HG03442 (cell line): ENCODE measurements around the gene FZD2.
"Not testable (repeated sequence)": the region's sequence is repeated elsewhere in the genome, so short reads cannot be mapped to it uniquely, and the experiment has no call there.

ENCODE experiments used
- ATAC-seq: cut with Tn5 transposase; IDR thresholded peaks from one replicate; pipeline ENCODE4 v1.9.1; 2021; ENCODE audit warnings: mild to moderate bottlenecking, moderate library complexity; ENCODE audit not compliant: unreplicated experiment

The FZD2 gene

DNA sequence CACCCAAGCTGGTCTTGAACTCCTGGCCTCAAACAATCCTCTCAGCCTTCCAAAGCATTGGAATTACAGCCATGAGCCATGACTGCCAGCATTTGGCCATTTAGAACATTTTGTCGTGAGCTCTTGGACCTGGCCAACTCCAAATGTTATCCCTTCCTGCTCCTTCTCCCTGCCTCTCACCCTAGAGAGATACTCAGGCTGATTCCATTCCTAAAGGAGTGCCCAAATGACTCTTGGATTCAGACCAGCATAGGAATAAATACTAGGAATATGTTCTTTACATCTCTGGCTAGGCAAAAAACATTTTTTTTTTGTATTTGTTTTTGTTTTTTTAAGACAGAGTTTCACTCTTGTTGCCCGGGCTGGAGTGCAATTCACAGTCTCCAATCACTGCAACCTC, 15.5 kb downstream of the FZD2 start:
- ATAC-seq = no peak

DNA sequence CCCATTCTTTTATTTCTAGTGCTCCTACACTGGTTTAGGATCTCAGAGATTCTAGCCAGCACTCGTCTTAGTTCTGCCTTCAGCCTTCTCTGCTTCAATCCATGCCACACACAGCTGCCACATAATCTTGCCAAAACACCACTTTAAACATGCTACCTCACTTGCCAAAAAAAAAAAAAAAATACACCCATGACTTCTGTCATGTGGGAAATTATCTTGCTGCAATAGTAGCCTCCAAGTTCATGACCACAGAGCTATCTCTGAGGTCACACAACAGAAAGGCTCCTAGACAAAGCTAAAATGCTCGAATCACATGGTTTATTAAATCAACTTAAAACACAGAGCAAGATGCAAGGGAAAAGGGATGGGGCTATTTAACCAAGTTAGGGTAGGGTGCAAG, 18.1 kb downstream of the FZD2 start:
- ATAC-seq = no peak

DNA sequence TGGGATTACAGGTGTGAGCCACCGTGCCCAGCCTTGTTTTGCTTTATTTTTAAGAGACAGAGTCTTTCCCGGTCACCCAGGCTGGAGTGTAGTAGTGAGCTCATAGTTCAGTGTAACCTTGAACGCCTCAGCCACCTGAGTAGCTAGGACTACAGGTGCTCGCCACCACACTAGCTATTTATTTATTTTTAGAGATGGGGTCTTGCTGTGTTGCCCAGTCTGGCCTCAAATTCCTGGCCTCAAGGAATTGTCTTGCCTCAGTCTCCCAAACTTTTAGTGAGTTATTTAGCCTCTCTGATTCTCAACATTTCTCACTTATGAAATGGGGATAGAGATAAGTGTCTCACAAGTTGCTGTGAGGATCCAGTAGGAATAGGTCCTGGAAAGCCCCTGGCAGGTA, 21.7 kb downstream of the FZD2 start:
- ATAC-seq = no peak

DNA sequence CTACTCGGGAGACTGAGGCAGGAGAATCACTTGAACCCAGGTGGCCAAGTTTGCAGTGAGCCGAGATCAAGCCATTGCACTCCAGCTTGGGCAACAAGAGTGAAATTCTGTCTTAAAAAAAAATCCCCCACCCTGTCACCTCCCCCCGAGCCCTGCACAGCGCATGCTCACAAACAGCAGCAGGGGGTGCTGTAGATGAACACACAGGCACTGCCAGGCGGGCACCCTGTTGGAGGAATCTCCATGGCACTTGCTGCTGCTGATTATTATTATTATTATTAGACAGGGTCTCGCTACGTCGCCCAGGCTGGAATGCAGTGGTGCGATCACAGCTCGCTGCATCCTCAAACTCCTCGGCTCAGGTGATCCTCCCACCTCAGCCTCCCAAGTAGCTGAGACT, 24.6 kb downstream of the FZD2 start:
- ATAC-seq = no peak

DNA sequence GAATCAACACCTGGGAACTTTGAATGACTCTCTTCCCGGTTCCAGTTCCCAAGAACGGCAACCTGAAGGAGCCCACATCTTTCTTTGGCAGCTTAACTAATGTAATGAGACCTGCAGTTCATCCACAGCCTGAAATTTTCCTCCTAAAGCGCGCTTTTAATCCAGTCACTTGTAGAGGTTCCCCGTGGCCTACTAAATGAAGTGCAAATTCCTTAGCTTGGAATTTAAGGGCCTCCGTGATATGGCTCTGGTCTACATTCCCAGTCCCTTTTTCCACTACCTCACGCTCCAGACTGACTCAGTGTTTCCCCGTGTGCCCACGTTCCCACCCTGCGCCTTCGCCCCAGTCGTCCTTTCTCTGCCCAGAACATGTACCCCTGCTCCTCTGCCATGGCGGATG, 27.2 kb downstream of the FZD2 start:
- ATAC-seq = no peak

DNA sequence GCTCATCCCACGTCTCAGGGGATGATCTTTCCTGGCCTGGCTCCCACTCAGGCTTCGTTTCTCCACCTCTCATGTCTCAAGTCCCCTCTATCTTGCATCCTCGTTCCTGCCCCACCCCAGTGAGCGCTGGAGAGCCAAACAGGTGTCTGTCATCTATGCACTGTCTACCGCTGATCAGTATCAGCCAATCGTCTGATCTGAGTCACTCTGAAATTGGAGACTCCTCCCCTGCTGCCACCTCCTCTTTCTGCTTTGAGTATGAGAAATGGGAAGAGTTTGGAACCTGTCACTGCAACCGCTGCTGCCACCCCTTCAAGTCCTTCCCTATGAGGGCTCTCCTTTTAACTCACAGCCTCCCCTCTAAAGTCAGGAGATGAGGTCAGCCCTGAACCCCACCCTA, 28.0 kb downstream of the FZD2 start:
- ATAC-seq = no peak

DNA sequence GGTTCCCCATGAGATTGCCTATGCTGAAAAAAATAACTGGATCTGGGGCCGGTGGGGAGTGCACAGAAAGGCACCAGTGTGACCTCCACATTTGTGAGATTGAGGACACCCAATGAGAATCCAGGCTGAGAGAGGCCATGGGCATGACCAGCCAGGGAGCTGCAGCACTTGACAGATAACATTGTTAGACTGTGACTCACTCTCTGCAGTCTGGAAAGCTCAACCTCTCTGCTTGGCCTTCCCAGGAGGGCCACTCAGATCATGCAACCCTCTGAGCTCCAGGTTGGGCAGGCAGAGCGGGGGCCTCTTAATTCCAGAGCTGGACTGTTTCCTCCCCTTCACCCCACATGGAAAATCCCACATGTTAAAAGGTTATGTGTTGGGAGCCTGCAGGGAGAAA, 30.1 kb downstream of the FZD2 start:
- no peak for ATAC-seq

DNA sequence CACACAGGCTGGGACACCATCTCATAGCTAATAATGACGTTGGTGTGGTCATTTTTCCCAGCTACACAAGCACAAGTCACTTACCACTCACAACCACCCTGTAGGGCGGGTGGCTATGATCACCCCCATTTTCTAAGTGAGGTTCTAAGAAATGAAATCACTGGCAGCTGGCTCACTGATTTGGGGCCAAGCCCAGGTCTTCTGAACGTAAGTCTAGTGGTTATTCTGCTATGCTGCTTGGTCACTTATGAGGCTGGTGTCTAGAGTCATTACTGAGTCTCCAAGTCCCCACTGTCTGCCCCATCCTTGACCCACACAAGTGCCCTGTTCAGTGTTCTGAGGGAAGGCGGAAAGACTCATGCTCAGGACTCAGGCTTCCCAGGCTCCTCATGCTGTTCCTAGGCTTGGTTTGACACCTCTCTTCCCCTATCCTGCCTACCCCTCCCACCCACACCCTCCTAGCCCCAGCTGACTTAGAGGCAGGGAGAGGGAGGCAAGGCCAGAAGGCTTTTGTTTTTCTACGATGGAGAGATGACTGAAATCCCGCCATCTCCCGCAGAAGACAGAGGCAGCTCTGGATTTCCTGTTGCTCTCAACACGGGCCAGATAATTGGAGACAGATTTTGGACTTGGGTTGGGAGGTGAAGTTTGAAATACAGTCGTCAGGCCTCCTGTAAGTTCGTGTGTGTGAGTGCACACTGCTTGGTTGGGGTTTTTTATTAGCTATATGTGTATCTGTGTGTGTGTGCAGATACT, 32.2 kb downstream of the FZD2 start:
- no peak for ATAC-seq

DNA sequence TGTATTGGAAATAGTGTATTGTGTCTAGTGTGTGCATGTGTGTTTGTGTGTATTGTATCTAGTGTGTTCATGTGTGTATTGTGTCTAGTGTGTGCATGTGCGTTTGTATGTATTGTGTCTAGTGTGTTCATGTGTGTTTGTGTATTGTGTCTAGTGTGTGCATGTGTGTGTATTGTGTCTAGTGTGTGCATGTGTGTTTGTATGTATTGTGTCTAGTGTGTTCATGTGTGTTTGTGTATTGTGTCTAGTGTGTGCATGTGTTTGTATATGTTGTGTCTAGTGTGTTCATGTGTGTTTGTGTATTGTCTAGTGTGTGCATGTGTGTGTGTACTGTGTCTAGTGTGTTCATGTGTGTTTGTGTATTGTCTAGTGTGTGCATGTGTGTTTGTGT, 32.8 kb downstream of the FZD2 start:
- not testable (repeated sequence) for ATAC-seq

DNA sequence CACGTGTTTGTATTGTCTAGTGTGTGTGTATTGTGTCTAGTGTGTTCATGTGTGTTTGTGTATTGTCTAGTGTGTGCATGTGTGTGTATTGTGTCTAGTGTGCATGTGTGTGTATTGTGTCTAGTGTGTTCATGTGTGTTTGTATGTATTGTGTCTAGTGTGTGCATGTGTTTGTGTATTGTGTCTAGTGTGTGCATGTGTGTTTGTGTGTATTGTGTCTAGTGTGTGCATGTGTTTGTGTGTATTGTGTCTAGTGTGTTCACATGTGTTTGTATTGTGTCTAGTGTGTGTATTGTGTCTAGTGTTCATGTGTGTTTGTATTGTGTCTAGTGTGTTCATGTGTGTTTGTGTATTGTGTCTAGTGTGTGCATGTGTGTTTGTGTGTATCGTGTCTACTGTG, 33.5 kb downstream of the FZD2 start:
- ATAC-seq = not testable (repeated sequence)

DNA sequence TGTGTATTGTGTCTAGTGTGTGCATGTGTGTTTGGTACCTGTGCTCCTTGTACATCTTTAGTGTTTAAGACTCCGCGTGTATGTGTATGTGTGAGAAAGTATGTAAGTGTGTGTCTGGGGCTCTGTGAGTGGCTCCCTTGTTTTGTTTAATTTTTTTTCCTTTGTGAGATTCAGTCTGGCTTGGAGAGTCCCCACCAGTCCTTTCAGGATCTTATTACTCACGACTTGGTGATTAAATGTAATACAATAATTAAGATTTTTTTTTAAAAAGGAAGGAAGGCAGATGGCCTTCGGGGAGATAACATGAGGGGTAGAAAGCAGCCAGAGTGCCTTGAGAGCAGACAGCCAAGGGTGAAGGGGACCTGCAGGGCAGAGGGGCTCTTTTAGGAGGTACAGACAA, 33.9 kb downstream of the FZD2 start:
- no peak for ATAC-seq

DNA sequence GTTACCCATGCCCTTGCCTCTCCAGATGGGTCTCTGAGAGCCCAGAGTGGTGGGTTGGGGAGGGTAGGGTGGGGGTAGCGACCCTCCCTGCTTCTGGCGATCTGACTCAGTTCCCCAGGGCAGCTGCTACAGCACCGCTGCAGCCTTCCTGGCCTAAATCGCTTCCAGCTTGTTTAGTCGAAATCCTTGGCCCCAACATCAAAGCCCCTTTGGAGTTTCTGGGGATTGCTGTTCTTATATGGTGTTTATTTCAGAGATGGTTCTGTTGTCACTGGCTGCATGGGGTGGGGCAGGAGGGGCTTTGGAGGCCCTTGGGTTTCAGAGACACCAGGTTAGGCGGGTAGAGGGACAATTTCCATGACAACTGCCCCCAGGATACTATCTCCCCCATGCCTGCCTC, 35.9 kb downstream of the FZD2 start:
- ATAC-seq = no peak

DNA sequence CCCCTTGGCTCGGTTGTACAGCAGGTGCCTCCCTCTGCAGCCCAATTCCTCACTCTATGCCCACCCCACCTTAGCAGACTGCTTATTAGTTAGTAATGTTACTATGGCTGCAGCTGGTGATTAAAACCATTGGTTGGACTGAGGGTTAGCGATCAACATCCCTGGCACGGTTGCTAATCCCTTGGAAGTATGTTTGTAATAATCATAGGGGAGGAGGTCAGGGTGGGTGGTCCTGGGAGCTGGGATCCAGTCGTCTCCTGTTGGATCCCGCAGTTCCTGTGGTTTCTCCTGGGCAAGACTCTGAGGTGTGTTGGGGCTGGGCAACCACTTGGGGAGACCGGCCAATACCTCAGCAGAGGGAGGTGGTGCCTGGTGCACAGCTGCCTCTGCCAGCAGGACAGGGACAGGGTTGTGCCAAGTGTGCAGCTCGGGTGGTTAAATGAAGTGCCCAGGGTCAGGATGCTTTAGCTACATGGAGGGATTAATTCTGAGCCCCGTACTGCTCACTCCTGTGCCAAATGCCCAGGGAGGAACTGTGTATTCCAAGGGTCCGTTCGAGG, 38.0 kb downstream of the FZD2 start:
- ATAC-seq = no peak

DNA sequence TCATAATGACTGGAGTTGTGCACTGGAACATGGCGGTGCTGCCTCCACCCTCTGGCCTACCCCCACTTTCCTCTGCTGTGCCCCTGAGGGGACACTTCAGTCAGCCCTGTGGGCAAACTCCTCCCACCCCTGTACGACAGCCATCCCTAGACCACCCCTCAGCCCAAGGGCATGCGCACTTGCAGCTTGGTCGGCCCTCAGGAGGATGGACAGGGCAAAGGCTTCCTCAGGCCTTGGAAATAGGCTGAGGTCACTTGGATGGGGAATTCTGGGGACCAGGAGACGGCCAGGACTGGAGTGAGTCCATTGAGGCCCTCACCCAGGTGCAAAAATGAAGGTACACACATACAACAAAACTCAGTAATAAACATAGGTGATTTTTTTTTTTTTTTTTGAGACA, 41.0 kb downstream of the FZD2 start:
- no peak for ATAC-seq

DNA sequence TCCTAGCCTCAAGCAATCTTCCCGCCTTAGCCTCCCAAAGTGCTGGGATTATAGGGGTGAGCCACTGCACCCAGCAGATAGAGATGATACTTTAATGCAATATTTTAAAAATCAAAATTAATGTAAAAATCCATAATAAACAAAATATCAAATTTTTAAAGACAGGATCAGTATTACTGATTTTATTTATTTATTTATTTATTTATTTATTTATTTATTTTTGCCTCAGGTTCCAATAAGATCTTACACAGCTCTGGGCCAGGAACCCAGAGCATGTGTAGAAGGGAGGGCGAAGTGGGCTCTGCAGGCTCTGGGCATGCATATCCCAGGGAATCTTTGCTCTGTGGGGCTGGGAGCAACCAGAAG, 41.6 kb downstream of the FZD2 start:
- ATAC-seq = no peak

DNA sequence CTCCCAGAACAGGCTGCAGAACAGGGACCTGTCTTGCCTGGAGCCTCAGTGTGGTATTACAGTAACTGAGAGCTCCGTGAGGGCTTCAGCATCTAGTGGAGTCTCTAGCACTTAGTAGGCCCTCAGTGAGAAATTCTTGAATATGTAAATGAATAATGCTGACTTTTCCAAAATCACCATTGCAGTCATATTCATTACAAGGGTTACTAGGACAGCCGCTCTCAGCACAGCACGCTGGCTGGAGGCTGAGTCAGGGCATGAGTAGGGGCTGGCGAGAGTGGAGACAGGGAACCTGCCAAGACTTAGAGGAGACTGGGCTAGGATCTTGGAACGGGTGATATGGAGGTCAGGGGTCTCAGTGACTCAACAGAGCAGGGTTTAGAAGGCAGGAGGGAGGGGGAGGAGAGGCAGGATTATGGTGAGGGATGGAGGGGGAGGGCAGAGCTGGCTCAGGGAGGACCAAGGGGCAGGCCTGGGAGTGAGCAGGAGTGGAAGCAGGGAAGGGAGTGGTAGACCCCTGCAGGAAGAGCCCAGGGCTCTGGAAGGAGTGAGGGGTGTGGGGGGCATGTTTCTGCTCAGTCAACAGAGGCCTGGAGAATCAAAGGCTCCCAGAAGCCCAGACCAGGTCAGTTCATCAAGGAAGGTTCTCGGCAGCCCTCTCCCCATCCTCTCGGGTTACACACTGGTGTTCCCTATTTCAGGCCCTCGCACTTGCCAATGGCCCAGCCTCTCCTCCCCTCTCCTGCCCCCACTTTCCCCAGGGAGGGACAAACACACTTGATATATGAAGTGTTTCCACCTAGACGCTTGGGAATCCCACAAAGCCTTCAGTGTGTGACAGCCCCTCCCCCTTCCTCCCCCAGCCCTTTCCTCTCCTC, 42.3 kb downstream of the FZD2 start:
- no peak for ATAC-seq

DNA sequence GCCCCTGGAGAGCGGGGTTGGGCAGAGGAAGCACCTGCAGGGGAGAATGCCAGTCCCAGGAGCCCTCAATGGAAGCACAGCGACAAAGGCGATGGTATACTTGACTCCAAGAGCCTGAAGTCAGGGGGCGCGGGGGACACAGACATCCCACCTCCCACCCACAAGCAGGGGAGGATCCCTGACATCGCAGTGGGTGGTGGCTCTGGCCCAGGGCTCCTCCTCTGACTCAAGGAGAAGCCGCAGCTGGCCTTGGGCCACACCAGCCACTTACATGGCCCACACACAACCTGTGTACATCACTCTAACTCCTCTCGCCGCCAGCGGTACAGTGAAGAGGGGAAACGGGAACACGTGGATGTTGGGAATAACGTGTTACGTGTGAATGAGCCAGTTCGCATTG, 44.3 kb downstream of the FZD2 start:
- ATAC-seq = no peak

DNA sequence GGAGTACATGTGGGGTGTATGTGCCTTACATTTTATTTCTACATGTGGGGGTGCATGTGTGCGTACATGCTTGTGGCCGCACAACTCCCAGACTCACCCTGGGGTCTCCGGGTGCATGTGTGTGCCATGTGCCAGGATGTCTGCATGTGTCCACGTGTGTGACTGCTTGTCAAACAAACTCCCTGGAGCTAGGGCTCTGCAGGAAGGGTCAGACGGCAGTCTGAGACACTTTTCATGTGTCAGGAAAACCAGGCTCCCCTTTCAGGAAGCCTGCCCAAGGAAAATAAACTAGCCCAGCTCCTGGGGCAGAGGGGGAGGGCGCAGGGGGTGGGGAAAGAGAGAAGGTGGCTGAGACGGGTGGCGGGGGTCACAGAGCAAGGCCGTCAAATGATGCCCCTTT, 44.7 kb downstream of the FZD2 start:
- ATAC-seq = no peak

DNA sequence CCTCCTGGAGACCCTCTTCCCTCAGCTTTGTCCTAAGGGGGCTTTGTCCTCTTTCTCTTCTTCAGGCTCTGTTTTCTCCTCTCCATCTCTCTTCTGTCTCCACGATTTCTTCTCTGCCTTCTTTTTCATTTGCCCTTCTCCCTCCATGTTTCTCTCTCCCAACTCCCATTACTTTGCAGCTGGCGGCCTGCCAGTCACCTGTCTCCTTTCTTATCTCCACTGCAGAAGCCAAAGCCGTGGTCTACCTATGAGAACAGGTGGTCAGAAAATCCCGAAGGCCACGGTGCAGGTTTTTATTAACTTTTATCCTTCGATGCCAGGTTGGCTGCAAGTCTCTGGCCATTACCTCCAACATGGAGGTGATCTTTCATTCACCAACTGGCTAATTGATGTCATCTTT, 45.1 kb downstream of the FZD2 start:
- ATAC-seq = no peak

DNA sequence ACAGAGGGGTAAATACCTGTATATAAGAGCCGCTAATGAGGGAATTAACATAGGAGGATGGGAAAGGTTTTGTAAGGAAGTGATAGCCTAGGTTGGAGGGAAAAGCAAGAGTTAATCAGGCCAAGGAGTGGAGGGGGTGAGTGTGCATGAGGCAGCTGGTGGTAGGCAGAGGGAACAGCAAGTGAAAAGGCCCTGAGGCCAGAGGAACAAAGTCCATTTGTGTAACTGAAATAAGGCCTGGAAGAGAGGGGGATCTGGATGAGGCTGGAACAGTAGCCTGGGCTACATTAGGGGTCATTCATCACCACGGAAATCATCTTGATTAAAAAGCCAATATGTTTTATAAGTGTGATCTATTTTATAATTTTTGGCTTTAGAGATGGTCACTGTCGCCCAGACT, 45.7 kb downstream of the FZD2 start:
- ATAC-seq = no peak

DNA sequence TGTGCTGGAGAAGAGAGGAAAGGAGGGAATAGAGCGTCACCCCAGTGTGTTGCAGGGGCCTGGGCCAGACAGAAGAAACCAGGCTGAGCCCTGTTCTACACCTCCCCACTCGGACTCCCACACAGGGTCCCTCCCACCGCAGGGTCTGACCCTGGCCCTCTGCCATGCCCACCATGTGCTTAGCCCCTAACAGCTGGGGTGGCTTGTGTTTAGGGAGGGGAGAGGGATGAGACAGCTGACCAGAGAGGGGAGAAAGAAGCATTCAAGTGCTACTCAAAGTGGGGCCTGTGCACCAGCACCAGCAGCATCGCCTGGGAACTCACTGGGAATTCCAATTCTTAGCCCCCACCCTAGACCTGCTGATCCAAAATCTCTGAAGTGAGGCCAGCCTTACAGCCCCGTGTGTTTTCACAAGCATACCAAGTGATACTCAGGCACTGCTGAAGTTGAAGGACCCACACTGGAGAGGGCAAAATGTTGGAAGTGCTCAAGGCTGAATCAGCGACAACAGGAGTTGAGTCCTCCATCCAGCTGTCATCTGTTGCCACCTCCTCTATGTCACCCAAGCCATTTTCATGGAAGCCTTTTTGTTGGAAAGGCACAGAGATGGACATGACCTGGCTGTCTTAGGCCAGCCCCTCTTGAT, 47.0 kb downstream of the FZD2 start:
- no peak for ATAC-seq
